ENCODE data around the gene FASN. TPM values are rescaled to one million over a fixed set of nuclear protein-coding genes. Genes with fewer than 3 reads are reported as not detected.

The FASN gene
- total RNA-seq, 4 donors from 2014 or later: 72.8 to 302 (median 143) TPM

- H3K27ac ChIP-seq: no peak overlapping the region
Observed at GRCh38 chr17:82092995-82093751, 4.9 kb downstream of the FASN start.

GRCh38 chr17:82092628-82092994 lies 5.4 kb downstream of the FASN start:
- peaks cover 11 to 27% (median 16%) of the 10 kb centered on the region in 3 donors for H3K4me1 ChIP-seq
- no peak overlapping the region for H3K27ac ChIP-seq
- DNase-seq: no peak
- H3K4me3 ChIP-seq: no peak overlapping the region
- H3K36me3 ChIP-seq: peaks cover 73 to 92% (median 76%) of the 10 kb centered on the region in 3 donors
- H3K9me3 ChIP-seq: no peaks in the 10 kb centered on the region
- H3K27me3 ChIP-seq: no peaks in the 10 kb centered on the region
- intact Hi-C loops (cut with DNase I): no loop called here
- WGBS, 2 donors: 92% methylated on average over 7 of the region's 20 CpGs; no CpG with 5 or more reads in 1 of the 2 donors
- TF ChIP-seq CTCF (IDR thresholded peaks at IDR 0.05): no peak
- no peak for TF ChIP-seq POLR2A (IDR thresholded peaks at IDR 0.05)

More at GRCh38 chr17:82092995-82093751, 4.9 kb downstream of the FASN start:
- Histone ChIP-seq H3K27me3 (no peaks in the 10 kb centered on the region), H3K36me3 (peaks cover 68 to 86% (median 71%) of the 10 kb centered on the region in 3 donors), H3K4me3 (no peak overlapping the region), H3K4me1 (peaks cover 11 to 27% (median 16%) of the 10 kb centered on the region in 3 donors), H3K9me3 (no peaks in the 10 kb centered on the region)
- 90 to 96% methylated on average over 8 to 12 of the region's 40 CpGs for WGBS, 2 donors
- TF ChIP-seq POLR2A (IDR thresholded peaks at IDR 0.05) (no peak), CTCF (IDR thresholded peaks at IDR 0.05) (no peak)
- intact Hi-C loops (cut with DNase I): no loop called here
- DNase-seq: no peak

GRCh38 chr17:82092094-82092586 lies 5.9 kb downstream of the FASN start:
- Histone ChIP-seq H3K36me3 (peaks cover 78 to 97% (median 81%) of the 10 kb centered on the region in 3 donors), H3K27ac (no peak overlapping the region), H3K9me3 (no peaks in the 10 kb centered on the region), H3K4me3 (no peak overlapping the region), H3K4me1 (peaks cover 9 to 22% (median 15%) of the 10 kb centered on the region in 3 donors), H3K27me3 (no peaks in the 10 kb centered on the region)
- intact Hi-C loops (cut with DNase I): no loop called here
- TF ChIP-seq CTCF (IDR thresholded peaks at IDR 0.05) (no peak), POLR2A (IDR thresholded peaks at IDR 0.05) (no peak)
- no peak for DNase-seq
- WGBS, 2 donors: 73% methylated on average over 5 of the region's 23 CpGs; no CpG with 5 or more reads in 1 of the 2 donors

GRCh38 chr17:82091264-82092066 lies 6.6 kb downstream of the FASN start:
- TF ChIP-seq POLR2A (IDR thresholded peaks at IDR 0.05) (no peak), CTCF (IDR thresholded peaks at IDR 0.05) (no peak)
- WGBS, 2 donors: no CpG with 5 or more reads among the region's 37 CpGs
- Histone ChIP-seq H3K4me3 (no peak overlapping the region), H3K36me3 (peaks cover 85 to 100% (median 88%) of the 10 kb centered on the region in 3 donors), H3K9me3 (no peaks in the 10 kb centered on the region), H3K27ac (no peak overlapping the region), H3K4me1 (peaks cover 3 to 15% (median 9%) of the 10 kb centered on the region in 3 donors), H3K27me3 (no peaks in the 10 kb centered on the region)
- no peak for DNase-seq
- intact Hi-C loops (cut with DNase I): no loop called here
